HUES64 (cell line): ENCODE results near the gene INHBE.
"Not testable (repeated sequence)": the region's sequence is repeated elsewhere in the genome, so short reads cannot be mapped to it uniquely, and the experiment has no call there.

Experiments
- H3K27ac ChIP-seq: 2 replicates; pipeline ENCODE4 v1.7.0; 2013; ENCODE audit warnings: low read depth, low read length, inconsistent platforms
- H3K27me3 ChIP-seq: 2 replicates; pipeline ENCODE4 v1.6.1; 2013; ENCODE audit warnings: mild to moderate bottlenecking, low read length; ENCODE audit not compliant: insufficient read depth
- H3K36me3 ChIP-seq: 2 replicates; pipeline ENCODE4 v1.6.1; 2013; ENCODE audit warnings: mild to moderate bottlenecking, low read length; ENCODE audit not compliant: insufficient read depth
- H3K4me1 ChIP-seq: 2 replicates; pipeline ENCODE4 v1.6.1; 2013; ENCODE audit warnings: mild to moderate bottlenecking, low read length, moderate library complexity; ENCODE audit not compliant: insufficient read depth
- H3K4me3 ChIP-seq: 2 replicates; pipeline ENCODE4 v1.5.1; 2013; ENCODE audit warnings: mild to moderate bottlenecking, low read length, moderate library complexity
- H3K9ac ChIP-seq: 2 replicates; pipeline ENCODE4 v1.6.1; 2013; ENCODE audit warnings: mild to moderate bottlenecking, low read depth, low read length
- H3K9me3 ChIP-seq: 2 replicates; pipeline ENCODE4 v1.6.1; 2013; ENCODE audit warnings: low read depth, low read length; ENCODE audit not compliant: insufficient read depth
- WGBS: fragments of 150-250, 120-280 bp; methylation state at CpG from one replicate; pipeline ENCODE4 v1.1.7; 2013; ENCODE audit warnings: missing lambda C conversion rate; 5-methylcytosine and 5-hydroxymethylcytosine counted together

INHBE gene

GRCh38 chr12:57489157-57489641 lies 34.1 kb downstream of the INHBE start:
- H3K9me3 ChIP-seq = peaks cover 5% of the 10 kb centered on the region; the same call in 1 of the 2 replicates
- peaks cover 6% of the 10 kb centered on the region; the same call in 1 of the 2 replicates for H3K4me1 ChIP-seq
- H3K36me3 ChIP-seq = peaks cover 46% of the 10 kb centered on the region
- peak overlapping the region; percentile 98; the same call in 1 of the 2 replicates for H3K9ac ChIP-seq
- H3K27me3 ChIP-seq = no peaks in the 10 kb centered on the region
- 89% methylated on average over 4 of the region's 5 CpGs for WGBS
- H3K4me3 ChIP-seq = peak overlapping the region; percentile 95
- peak overlapping the region; percentile 31; the same call in 1 of the 2 replicates for H3K27ac ChIP-seq

DNA sequence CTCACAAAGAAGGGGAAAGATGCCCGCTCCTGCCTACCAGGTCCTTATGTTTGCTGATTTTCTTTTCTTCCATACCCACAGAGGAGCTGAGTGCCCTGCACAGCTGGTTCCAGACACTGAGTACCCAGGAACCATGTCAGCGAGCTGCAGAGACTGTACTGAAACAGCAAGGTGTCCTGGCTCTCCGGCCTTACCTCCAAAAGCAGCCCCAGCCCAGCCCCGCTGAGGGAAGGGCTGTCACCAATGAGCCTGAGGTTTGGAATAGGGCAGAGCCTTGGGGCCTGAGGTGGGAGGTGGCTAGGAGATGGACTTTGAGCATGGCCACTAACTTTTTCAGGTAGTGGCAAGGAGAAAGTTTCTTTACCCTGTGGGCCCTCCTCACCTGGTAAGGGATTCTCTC lies 35.0 kb downstream of the INHBE start:
- Histone ChIP-seq H3K36me3 (peaks cover 46% of the 10 kb centered on the region), H3K4me1 (peaks cover 6% of the 10 kb centered on the region; the same call in 1 of the 2 replicates), H3K9me3 (peaks cover 5% of the 10 kb centered on the region; the same call in 1 of the 2 replicates), H3K27me3 (no peaks in the 10 kb centered on the region), H3K27ac (no peak overlapping the region), H3K9ac (no peak overlapping the region), H3K4me3 (no peak overlapping the region)
- 94% methylated on average over 4 of the region's 4 CpGs for WGBS

- H3K27ac ChIP-seq = no peak overlapping the region
- peaks cover 6% of the 10 kb centered on the region; the same call in 1 of the 2 replicates for H3K4me1 ChIP-seq
- no peaks in the 10 kb centered on the region for H3K27me3 ChIP-seq
- no peak overlapping the region for H3K4me3 ChIP-seq
- WGBS = 96% methylated on average over 15 of the region's 15 CpGs
- peaks cover 56% of the 10 kb centered on the region for H3K36me3 ChIP-seq
- peaks cover 5% of the 10 kb centered on the region; the same call in 1 of the 2 replicates for H3K9me3 ChIP-seq
- H3K9ac ChIP-seq = no peak overlapping the region
These were observed 36.5 kb downstream of the INHBE start for GRCh38 chr12:57491393-57492280.

GRCh38 chr12:57495051-57495701 lies 40.1 kb downstream of the INHBE start:
- not testable (repeated sequence) for H3K27ac ChIP-seq, H3K9ac ChIP-seq, H3K4me3 ChIP-seq, H3K4me1 ChIP-seq, H3K27me3 ChIP-seq, H3K9me3 ChIP-seq
- WGBS = 93% methylated on average over 48 of the region's 48 CpGs
- peaks cover 72% of the 10 kb centered on the region for H3K36me3 ChIP-seq

DNA sequence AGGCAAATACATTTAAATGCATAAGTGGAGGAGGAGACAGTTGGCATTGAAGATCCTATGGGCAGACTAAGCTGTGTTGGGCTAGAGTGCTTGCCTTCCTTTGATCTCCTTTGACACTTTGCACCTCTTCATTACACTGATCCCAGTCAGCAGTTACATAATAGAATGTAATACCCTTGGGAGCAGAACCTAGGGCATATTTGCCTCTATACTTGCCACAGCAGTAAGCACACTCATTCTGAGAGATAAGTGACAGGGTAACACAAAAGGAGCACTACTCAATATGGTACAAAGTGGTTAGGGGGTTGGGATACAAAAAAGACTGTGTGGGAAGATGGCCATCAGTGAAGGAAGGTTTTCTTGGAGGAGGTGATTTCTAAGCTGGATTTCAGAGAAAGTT lies 41.7 kb downstream of the INHBE start:
- Histone ChIP-seq H3K36me3 (peaks cover 72% of the 10 kb centered on the region), H3K27ac (no peak overlapping the region)

DNA sequence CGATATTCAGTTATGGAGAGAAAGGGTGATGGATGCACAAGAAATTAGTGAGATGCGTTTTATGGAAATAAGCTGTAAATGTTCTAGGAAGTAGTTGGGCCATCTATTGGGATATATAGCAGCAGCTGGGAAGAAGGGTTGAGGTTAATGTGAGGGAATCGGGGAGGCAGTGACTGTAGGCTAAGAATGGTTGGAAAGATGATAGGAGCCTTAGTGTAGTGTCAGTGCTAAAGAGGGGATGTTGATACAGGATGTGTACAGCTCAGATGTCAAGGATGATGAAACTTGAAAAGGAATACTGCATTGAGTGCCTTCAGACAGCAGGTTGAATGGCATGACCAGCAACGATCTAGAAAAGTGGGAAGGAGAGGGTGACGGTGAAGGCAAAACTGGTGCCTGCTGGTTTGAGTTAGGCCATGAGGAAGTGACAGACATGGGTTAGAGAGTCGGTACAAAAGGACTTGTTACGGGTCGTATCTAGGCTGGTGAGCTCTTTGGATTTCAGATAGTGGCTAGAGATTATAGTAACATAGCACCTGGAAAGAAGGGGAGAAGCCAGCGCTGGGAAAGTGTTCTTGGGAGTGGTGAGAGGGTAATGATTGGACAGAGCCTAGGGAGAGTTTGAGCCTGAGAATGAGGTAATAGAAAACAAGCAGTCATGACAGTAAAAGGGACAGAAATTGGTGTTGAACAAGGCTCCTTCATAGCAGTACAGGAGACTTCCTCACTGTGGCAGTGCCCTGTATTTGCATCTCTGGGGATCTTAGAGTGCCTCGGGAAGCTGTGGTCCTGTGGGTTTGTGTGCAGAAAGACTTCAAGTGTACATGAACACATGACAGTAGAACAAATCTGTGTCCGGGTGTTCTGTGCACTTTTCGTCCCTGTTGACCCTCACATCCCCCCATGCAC lies 42.4 kb downstream of the INHBE start:
- Histone ChIP-seq H3K4me1 (no peaks in the 10 kb centered on the region), H3K27me3 (no peaks in the 10 kb centered on the region), H3K36me3 (peaks cover 72% of the 10 kb centered on the region), H3K27ac (no peak overlapping the region), H3K9ac (no peak overlapping the region), H3K4me3 (no peak overlapping the region), H3K9me3 (peaks cover 5% of the 10 kb centered on the region; the same call in 1 of the 2 replicates)
- 96% methylated on average over 12 of the region's 12 CpGs for WGBS

More for the DNA sequence above, 41.7 kb downstream of the INHBE start:
- H3K4me1 ChIP-seq = no peaks in the 10 kb centered on the region
- no peak overlapping the region for H3K9ac ChIP-seq
- H3K27me3 ChIP-seq = no peaks in the 10 kb centered on the region
- no peak overlapping the region for H3K4me3 ChIP-seq
- peaks cover 5% of the 10 kb centered on the region; the same call in 1 of the 2 replicates for H3K9me3 ChIP-seq

- Histone ChIP-seq H3K9me3 (no peaks in the 10 kb centered on the region), H3K36me3 (peaks cover 73% of the 10 kb centered on the region), H3K27ac (no peak overlapping the region), H3K4me3 (no peak overlapping the region), H3K4me1 (no peaks in the 10 kb centered on the region), H3K27me3 (no peaks in the 10 kb centered on the region), H3K9ac (no peak overlapping the region)
- WGBS = 93% methylated on average over 9 of the region's 9 CpGs
These were observed 43.0 kb downstream of the INHBE start for GRCh38 chr12:57498132-57498502.

GRCh38 chr12:57498571-57498970 lies 43.5 kb downstream of the INHBE start:
- Histone ChIP-seq H3K27ac (no peak overlapping the region), H3K9me3 (no peaks in the 10 kb centered on the region), H3K9ac (no peak overlapping the region), H3K36me3 (peaks cover 76% of the 10 kb centered on the region), H3K27me3 (no peaks in the 10 kb centered on the region), H3K4me3 (no peak overlapping the region), H3K4me1 (no peaks in the 10 kb centered on the region)
- 95% methylated on average over 4 of the region's 4 CpGs for WGBS

GRCh38 chr12:57500213-57500612 lies 45.1 kb downstream of the INHBE start:
- Histone ChIP-seq H3K36me3 (peaks cover 88% of the 10 kb centered on the region), H3K4me1 (no peaks in the 10 kb centered on the region), H3K27me3 (no peaks in the 10 kb centered on the region), H3K9ac (no peak overlapping the region), H3K4me3 (no peak overlapping the region), H3K27ac (no peak overlapping the region), H3K9me3 (no peaks in the 10 kb centered on the region)
- 96% methylated on average over 11 of the region's 11 CpGs for WGBS

DNA sequence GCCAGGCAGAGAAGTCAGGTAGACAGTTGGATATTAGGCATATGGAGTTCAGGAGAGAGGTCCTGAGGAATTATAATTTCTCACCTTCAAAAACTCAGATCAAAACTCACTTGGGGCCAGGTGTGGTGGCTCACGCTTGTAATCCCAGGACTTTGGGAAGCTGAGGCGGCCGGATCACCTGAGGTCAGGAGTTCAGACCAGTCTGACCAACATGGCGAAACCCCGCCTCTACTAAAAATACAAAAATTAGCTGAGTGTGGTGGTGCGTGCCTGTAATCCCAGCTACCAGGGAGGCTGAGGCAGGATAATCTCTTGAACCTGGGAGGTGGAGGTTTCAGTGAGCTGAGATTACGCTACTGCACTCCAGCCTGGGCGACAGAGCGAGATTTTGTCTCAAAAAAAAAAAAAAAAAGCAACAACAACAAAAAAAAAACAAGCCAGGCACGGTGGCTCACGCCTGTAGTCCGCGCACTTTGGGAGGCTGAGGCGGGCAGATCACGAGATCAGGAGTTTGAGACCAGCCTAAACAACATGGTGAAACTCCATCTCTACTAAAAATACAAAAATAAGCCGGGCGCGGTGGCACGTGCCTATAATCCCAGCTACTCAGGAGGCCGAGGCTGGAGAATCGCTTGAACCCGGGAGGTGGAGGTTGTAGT lies 47.3 kb downstream of the INHBE start:
- WGBS = 97% methylated on average over 20 of the region's 22 CpGs
- H3K27me3 ChIP-seq, H3K27ac ChIP-seq, H3K9me3 ChIP-seq, H3K9ac ChIP-seq, H3K4me3 ChIP-seq, H3K4me1 ChIP-seq: not testable (repeated sequence)
- peaks cover 85% of the 10 kb centered on the region for H3K36me3 ChIP-seq
